ENCODE measurements around the gene ADPRHL1.
"Not testable (repeated sequence)": the region's sequence is repeated elsewhere in the genome, so short reads cannot be mapped to it uniquely, and the experiment has no call there.

Gene ADPRHL1

DNA sequence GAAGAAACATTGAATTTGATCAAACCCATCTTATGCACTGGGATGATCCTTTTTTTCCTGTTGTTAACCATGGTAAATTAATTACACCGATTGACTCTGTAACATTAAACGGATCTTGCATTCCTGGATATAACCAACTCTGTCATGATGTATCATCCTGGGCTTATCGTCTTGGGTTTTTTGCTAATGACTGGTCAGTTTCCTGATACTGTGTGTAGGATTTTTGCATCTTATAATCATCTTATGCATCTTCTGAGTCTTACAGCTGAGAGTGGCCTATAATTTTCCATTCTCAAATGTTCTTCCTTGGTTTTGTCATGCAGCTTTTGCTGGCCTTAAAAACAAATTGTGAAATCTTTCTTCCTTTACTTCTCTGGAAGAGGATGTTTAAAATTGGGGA, 24.4 kb upstream of the ADPRHL1 start:
- no peak for DNase-seq (ENCODE audit: low spot score)

- DNase-seq (ENCODE audit: low spot score): no peak
Measured at GRCh38 chr13:113476811-113477210, 23.5 kb upstream of the ADPRHL1 start.

GRCh38 chr13:113475911-113476310, 22.6 kb upstream of the ADPRHL1 start:
- DNase-seq (ENCODE audit: low spot score): no peak

- DNase-seq (ENCODE audit: low spot score): no peak
Measured at GRCh38 chr13:113475280-113475679, 22.0 kb upstream of the ADPRHL1 start.

DNA sequence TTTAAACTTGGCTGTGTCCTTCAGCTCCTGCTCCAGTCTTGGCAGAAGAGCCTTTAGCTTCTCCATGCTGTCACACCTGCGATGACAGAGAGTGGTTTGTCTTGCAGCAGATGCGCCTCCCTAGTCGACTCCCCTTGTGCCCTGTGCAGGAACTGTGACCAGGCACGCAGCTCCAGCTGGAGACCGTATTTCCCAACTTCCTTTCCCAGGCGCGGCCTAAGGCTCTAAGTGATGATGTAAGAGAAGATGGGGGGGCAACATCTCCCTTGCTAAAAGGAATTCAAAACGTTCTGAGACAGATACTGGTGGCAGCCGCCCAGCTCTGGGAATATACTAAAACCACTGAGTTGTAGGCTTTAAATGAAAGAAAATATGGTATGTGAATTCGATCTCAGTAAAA, 20.9 kb upstream of the ADPRHL1 start:
- no peak for DNase-seq (ENCODE audit: low spot score)

- no peak for DNase-seq (ENCODE audit: low spot score)
Measured at GRCh38 chr13:113472355-113473025, 19.2 kb upstream of the ADPRHL1 start.

DNA sequence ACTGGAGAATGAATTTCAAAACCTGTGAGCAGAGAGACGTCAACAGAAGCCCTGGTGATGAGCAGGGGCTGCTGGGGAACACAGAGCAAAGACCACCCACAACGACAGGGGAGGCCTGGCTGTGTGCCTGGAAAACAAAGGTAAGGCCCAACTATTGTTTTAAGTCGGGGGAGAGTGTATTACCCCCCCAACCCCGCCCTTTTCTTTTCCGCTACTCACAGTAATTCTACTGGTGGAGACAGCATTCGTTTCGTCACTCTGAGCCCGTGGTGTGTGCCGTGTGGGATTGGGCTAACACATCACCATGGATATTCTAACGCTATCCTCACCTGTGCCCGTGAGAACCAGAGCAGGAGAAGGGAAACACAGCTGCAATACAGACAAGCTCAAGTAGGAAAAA, 18.6 kb upstream of the ADPRHL1 start:
- DNase-seq (ENCODE audit: low spot score): no peak

GRCh38 chr13:113470635-113471163, 17.4 kb upstream of the ADPRHL1 start:
- DNase-seq (ENCODE audit: low spot score): not testable (repeated sequence)

GRCh38 chr13:113470073-113470472, 16.8 kb upstream of the ADPRHL1 start:
- no peak for DNase-seq (ENCODE audit: low spot score)

DNA sequence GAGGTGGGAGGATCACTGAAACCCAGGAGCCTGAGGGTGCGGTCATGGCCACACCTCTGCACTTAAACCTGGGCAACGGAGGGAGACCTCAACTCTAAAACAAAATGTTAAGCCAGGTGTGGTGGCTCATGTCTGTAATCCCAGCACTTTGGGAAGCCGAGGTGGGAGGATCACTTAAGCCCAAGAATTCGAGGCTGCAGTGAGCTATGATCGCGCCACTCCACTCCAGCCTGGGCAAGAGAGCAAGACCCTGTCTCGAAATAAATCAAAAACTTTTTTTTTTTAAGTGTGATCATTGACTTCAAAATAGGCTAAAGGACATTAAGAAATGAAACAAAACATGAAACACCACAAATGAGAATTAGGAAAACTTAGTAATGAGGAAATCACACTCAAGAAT, 16.3 kb upstream of the ADPRHL1 start:
- no peak for DNase-seq (ENCODE audit: low spot score)

- DNase-seq (ENCODE audit: low spot score): no peak
Measured at GRCh38 chr13:113468472-113469201, 15.3 kb upstream of the ADPRHL1 start.

DNA sequence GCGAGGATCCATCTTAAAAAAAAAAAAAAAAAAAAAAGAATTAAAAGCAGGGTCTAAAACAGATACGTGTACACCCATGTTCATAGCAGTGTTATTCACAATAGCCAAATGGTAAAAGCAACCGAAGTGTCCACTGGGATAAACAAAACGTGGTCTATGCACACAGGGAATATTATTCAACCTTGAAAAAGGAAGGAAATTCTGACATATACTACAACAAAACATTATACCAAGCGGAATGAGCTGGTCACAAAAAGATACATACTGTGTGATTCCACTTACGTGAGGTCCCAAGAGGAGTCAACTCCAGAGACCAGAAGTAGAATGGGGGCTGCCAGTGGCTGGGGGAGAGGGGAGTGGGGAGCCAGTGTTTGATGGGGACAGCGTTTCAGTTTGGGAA, 14.7 kb upstream of the ADPRHL1 start:
- DNase-seq (ENCODE audit: low spot score): no peak

- DNase-seq (ENCODE audit: low spot score): no peak
Measured at GRCh38 chr13:113466383-113466782, 13.1 kb upstream of the ADPRHL1 start.

DNA sequence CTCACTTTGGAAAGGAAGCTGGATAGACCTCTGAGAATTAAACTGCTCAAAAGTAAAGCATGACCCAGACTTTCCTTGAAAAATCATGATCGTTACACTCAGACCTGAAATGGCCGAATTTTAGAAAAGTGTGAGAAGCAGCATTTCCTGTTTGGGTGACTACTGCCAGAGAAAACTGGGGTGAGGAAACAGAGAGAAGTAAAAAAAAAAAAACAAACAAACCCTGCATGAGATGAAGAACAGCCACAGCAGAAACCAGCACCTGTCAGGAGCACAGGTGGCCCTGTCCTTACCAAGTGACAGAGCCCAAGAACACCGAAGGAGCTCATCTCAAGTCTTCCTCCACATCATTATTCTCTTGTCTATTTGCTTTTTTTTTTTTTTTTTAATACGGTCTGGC, 12.0 kb upstream of the ADPRHL1 start:
- no peak for DNase-seq (ENCODE audit: low spot score)

DNA sequence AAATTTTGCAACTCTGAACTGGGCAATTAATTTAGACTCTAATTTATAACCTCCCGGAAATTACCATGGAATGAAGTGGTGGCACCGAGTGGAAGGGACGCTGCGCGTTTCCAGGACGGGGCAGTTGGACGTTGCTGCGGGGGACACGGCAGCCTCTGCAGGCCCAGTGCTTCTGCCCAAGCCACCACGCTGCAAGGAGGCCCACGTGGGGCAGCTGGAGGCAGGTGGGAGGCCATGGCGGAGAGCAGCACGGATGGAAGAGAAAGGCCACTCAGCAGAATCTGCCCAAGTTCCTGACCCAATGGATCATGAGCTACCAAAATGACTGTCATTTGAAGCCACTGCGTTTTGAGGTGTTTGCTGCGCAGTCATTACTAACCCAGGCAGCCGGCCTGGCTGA, 11.2 kb upstream of the ADPRHL1 start:
- no peak for DNase-seq (ENCODE audit: low spot score)

DNA sequence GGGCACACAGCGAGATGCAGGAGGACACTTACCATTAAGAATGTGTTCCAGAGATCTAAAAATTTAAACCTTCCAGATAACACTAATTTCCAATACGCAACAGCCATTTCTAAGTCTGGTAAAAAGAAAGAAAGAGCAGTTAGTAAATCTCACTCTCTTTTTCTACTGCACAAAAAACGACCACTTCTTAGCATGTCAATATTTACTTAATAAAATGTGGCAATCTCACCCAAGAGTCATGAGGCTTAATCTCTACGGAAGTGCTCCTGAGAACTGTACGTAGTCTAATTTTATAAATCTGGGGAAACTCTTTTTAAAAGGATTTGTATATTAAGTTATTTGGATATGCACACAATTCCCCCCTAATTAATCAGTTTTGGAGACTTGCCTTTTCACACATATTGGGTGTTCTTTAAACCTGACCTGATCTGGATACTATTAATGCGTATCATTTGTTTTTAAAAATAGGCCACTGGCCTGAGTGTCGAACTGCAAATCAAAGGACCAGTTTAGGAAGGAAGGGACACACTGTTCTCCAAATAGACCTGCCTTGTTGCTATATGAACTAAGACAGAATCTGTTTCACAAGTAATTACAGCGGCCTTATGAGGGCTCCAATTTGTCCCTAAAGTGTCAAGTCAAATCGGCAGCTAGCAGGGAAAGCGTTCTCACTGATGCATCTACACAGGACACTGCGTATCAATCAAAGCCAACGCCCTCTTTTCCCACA, 7.9 kb upstream of the ADPRHL1 start:
- DNase-seq (ENCODE audit: low spot score): no peak

DNA sequence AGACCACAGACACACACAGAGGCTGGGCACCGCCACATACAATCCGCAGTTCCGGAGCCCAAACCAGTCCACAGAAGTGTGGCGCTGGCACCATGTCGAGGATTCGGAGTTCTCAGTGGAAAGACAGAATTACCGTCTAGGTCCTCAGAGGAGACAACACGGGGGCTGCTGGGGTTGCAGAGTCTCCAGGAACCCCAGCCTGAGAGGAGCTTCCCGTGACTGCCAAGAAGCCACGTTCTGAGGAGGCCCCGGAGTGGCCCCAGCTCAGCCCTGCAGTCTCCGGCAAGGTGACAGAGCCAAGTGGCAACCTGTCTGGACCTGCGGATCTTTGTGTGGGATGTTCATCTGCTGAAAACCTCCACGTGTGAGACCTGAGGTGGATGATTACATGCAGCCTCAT, 7.3 kb upstream of the ADPRHL1 start:
- DNase-seq (ENCODE audit: low spot score): no peak

GRCh38 chr13:113460064-113460555, 6.8 kb upstream of the ADPRHL1 start:
- no peak for DNase-seq (ENCODE audit: low spot score)

- DNase-seq (ENCODE audit: low spot score): no peak
Measured at GRCh38 chr13:113458253-113459065, 5.2 kb upstream of the ADPRHL1 start.

- DNase-seq (ENCODE audit: low spot score): no peak
Measured at GRCh38 chr13:113457510-113457909, 4.2 kb upstream of the ADPRHL1 start.

DNA sequence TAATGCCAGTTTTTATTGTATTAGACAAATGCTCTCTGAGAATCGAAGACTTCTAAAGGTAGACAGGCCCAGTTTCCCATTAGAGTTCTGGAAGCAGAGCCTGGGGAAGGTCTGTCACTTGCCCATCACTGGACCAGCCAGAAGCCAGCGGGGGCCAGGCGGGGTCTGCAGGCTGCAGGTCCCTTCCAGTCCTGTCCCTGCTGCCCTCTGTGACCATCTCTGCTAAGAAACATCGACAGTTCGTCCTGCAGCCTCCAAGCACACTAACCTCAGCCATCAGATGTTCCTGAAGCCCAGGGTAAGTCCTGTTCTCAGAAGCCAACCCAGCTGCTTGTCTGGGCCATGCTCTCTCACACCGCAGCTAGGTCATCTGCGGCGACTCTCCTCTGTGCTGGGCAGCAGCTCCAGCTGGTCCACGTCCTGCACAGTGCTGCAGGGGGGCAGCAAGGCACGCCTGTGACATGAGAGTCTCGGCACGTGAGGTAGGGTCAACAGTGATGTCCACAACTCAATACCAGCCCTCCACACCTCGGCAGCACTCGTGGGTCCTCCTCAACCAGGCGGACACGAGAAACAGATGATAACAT, 2.9 kb upstream of the ADPRHL1 start:
- DNase-seq (ENCODE audit: low spot score): no peak

- DNase-seq (ENCODE audit: low spot score): no peak
Measured at GRCh38 chr13:113455384-113455783, 2.1 kb upstream of the ADPRHL1 start.

All from CD4-positive, alpha-beta T cell treated with Interleukin-2 at 100 ng/mL for 4 hours (primary cell).